Activated naive CD8-positive, alpha-beta T cell treated with anti-CD3 and anti-CD28 coated beads, Interleukin-2, amount 50 U/mL, for 24 hours (primary cell): ENCODE data around the gene TAT.
"Not testable (repeated sequence)": the region's sequence is repeated elsewhere in the genome, so short reads cannot be mapped to it uniquely, and the experiment has no call there.

Experiments
- ATAC-seq: fragments of 150-1000 bp; cut with Tn5 transposase; one replicate; pipeline ENCODE4 v1.10.0; 2021
- DNase-seq: peaks from one replicate; pipeline ENCODE4 v3.0.0; 2021
- H3K27ac Mint-ChIP-seq: one replicate; pipeline ENCODE4 v1.8.0; 2021; ENCODE audit warnings: mild to moderate bottlenecking, mixed read lengths
- H3K27me3 Mint-ChIP-seq: one replicate; pipeline ENCODE4 v1.8.0; 2021; ENCODE audit warnings: mixed read lengths
- H3K36me3 Mint-ChIP-seq: one replicate; pipeline ENCODE4 v1.8.0; 2021; ENCODE audit warnings: low read depth, mixed read lengths
- H3K4me1 Mint-ChIP-seq: one replicate; pipeline ENCODE4 v1.8.0; 2021; ENCODE audit warnings: mixed read lengths
- H3K4me3 Mint-ChIP-seq: one replicate; pipeline ENCODE4 v1.8.0; 2021; ENCODE audit warnings: mild to moderate bottlenecking, moderate library complexity, mixed read lengths
- H3K9me3 Mint-ChIP-seq: one replicate; pipeline ENCODE4 v1.8.0; 2021; ENCODE audit warnings: mixed read lengths

TAT gene

DNA sequence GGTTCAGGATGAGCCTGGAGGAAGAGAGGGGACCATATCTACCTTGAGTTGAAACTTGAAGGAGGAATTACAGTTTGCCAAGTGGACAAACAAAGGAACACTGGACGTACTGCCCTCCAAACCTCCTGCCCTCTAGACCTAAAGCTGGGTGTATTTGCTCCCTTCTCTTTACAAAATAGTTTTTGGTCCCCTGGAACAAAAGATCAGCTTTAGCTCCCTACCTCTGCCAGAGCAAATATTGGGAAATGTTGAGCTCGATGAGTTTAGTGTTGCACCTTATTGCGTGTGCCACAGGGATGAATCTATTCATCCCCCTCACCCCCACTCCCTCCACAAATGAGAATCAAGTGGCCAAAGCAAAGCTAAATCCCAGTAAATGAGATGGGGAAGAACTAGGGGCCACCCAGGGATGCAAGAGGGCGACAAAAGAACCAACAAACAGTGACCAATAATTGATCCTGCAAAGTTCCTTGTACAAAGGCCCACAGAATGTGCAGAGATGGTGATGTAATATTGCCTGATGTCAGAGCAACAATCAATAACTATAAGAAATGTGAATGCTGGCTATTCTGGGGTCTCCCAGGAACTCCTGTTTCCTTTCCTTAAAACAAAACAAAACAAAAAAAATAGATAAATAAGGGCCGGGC, 17.2 kb upstream of the TAT start:
- H3K4me1 Mint-ChIP-seq: no peaks in the 10 kb centered on the region
- H3K27ac Mint-ChIP-seq: no peak overlapping the region
- H3K27me3 Mint-ChIP-seq: peaks cover 43% of the 10 kb centered on the region
- no peaks in the 10 kb centered on the region for H3K36me3 Mint-ChIP-seq
- no peak overlapping the region for H3K4me3 Mint-ChIP-seq
- DNase-seq (no peak), ATAC-seq (no peak)
- H3K9me3 Mint-ChIP-seq: no peaks in the 10 kb centered on the region

DNA sequence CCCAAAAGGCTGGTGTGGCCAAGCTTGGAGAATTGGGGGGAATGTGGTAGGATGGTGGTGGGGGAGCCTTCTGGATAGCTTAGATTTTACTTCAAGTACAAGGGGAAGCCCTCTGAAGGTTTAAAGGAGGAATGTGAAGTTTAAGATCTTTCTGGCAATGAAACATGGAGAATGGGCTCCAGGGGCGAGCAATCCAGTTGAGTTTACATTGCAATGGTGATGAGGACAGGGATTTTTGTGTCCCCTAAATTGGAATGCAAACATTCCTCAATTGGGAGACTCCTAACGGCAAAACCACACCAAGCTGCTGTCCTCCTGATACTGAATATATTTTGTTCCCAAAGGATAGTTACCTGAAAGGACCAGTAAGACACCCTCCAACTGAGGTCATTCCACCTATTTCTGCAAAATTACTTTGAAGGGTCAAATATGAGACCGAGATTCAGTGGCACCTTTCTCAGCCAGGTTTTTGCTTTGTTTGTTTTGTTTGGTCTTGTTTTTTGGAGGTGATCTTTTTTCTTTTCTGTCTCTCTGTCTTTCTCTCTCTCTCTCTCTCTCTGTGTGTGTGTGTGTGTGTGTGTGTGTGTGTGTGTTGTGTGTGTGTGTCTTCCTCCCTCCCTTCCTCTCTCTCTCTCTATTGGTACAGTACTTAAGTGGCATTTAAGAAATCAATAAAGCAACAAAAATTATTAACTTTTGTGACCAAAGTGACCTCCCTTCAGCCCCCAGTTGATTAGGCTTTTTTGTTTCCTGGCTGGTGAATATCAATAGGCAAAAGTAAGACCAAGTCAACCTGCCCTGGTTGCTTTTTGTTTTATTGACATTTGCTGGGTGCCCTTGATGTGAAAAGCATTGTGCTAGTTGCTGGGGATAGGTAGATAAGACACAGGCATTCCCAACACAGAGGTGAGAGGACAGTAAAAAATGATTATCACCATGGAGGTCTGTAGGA, 16.4 kb upstream of the TAT start:
- ATAC-seq (no peak), DNase-seq (no peak)
- Mint-ChIP-seq H3K9me3 (no peaks in the 10 kb centered on the region), H3K27ac (no peak overlapping the region), H3K36me3 (no peaks in the 10 kb centered on the region), H3K4me1 (no peaks in the 10 kb centered on the region), H3K4me3 (no peak overlapping the region), H3K27me3 (peaks cover 43% of the 10 kb centered on the region)

DNA sequence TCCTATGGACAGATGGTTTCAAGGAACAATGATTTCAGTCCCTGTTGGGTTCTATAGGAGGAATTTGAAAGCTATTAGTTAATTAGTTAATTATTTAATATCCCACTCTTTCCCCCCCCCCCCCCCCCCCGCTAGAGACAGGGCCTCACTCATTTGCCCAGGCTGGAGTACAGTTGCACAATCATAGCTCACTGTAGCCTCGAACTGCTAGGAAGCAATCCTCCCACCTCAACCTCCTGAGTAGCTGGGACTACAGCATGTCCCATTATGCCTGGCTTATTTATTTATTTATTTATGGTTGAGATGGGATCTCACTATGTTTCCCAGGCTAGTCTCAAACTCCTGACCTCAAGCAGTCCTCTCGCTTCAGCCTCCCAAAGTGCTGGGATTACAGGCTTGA, 15.0 kb upstream of the TAT start:
- Mint-ChIP-seq H3K9me3 (no peaks in the 10 kb centered on the region), H3K4me3 (no peak overlapping the region), H3K27me3 (peaks cover 42% of the 10 kb centered on the region), H3K36me3 (no peaks in the 10 kb centered on the region), H3K27ac (no peak overlapping the region), H3K4me1 (no peaks in the 10 kb centered on the region)
- DNase-seq: no peak
- ATAC-seq: no peak

DNA sequence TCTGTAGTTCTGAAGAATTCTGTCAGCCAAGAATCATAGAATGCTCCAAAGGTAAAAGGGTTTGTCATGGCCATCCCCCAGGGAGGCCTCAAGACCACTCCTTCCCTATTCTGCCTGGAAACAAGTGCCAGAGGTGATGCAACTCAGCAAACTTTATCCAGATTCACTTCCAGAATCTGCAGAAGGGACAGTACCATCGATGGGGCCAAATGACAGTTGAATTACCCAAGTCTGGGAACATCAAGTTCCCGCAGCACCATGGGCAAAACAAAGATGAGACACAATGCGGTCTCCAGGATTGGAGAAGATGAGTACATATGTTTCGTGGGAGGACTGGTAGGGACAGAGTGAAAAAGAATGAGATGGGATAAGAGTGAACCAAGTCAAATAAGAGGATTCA, 13.7 kb upstream of the TAT start:
- H3K27ac Mint-ChIP-seq: no peak overlapping the region
- H3K9me3 Mint-ChIP-seq: no peaks in the 10 kb centered on the region
- no peaks in the 10 kb centered on the region for H3K4me1 Mint-ChIP-seq
- H3K36me3 Mint-ChIP-seq: no peaks in the 10 kb centered on the region
- ATAC-seq (no peak), DNase-seq (no peak)
- peaks cover 34% of the 10 kb centered on the region for H3K27me3 Mint-ChIP-seq
- no peak overlapping the region for H3K4me3 Mint-ChIP-seq

DNA sequence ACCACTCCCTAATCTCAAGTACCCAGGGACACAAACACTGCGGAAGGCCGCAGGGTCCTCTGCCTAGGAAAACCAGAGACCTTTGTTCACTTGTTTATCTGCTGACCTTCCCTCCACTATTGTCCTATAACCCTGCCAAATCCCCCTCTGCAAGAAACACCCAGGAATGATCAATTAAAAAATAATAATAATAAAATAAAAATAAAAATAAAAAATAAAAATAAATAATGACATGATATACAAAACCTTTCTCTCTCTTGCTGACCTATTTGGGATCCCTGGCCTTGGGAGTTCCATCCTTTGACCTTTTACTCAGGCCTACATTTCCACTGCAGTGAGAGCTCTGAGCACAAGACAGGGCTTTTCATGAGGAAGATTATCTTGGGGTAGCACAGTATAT, 13.2 kb upstream of the TAT start:
- not testable (repeated sequence) for H3K9me3 Mint-ChIP-seq, H3K4me1 Mint-ChIP-seq, ATAC-seq, H3K36me3 Mint-ChIP-seq, H3K4me3 Mint-ChIP-seq, H3K27ac Mint-ChIP-seq, DNase-seq
- H3K27me3 Mint-ChIP-seq: peaks cover 34% of the 10 kb centered on the region

DNA sequence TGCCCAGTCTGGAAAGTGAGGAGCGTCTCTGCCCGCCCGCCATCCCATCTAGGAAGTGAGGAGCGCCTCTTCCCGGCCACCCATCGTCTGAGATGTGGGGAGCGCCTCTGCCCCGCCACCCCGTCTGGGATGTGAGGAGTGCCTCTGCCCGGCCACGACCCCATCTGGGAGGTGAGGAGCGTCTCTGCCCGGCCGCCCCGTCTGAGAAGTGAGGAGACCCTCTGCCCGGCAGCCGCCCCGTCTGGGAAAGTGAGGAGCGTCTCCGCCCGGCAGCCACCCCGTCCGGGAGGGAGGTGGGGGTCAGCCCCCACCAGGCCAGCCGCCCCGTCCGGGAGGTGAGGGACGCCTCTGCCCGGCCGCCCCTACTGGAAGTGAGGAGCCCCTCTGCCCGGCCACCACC, 12.4 kb upstream of the TAT start:
- not testable (repeated sequence) for H3K4me3 Mint-ChIP-seq, ATAC-seq

DNA sequence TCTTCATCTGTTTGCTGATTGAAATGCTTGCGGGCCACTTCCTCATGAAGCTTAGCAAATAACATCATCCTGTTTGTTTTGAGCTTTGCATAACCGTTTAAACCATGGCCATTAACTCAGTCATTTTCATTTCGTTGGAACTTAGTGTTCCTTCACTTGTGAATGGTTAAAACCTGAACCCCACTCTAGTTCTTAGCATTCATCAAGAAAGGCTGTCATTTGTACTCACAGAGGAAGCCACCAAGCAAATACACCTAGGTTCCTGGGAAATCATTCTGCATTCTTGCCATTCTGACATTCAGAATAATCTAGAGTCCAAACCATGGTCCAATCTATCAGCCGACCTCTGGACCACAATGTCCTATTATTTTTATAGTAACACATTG, 8.4 kb upstream of the TAT start:
- Mint-ChIP-seq H3K4me3 (no peak overlapping the region), H3K36me3 (no peaks in the 10 kb centered on the region), H3K9me3 (no peaks in the 10 kb centered on the region), H3K4me1 (no peaks in the 10 kb centered on the region), H3K27me3 (peaks cover 9% of the 10 kb centered on the region), H3K27ac (no peak overlapping the region)
- DNase-seq (no peak), ATAC-seq (no peak)

More for the DNA sequence above, 12.4 kb upstream of the TAT start:
- peaks cover 30% of the 10 kb centered on the region for H3K27me3 Mint-ChIP-seq
- not testable (repeated sequence) for H3K4me1 Mint-ChIP-seq, DNase-seq, H3K36me3 Mint-ChIP-seq, H3K27ac Mint-ChIP-seq, H3K9me3 Mint-ChIP-seq

DNA sequence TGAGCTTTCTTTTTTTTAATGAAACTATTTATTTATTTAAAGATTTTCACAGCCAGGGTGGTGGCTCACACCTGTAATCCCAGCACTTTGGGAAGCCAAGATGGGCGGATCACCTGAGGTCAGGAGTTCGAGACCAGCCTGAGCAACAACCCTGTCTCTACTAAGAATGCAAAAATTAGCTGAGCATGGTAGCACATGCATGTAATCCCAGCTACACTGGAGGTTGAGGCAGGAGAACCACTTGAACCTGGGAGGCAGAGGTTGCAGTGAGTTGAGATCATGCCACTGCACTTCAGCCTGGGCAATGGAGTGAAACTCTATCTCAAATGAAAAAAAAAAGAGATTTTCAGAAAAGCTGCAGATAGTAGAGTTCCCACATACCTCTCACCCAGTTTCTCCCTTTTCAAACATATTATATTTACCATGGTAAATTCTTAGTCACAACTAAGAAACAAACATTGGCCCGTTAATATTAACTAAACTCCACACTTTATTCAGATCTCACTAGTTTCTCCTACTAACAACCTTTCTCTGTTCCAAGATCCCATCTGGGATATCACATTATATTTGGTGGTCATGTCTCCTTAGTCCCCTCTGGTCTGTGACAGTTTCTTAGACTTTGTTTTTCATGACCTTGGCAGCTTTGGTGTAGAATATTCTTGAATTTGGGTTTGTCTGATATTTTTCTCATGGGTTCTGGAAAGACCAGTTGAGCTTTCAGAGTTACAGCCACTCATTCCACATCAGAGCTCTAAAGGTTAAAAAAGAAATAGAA, 7.8 kb upstream of the TAT start:
- ATAC-seq (no peak), DNase-seq (no peak)
- H3K9me3 Mint-ChIP-seq: no peaks in the 10 kb centered on the region
- H3K36me3 Mint-ChIP-seq: no peaks in the 10 kb centered on the region
- no peak overlapping the region for H3K27ac Mint-ChIP-seq
- H3K27me3 Mint-ChIP-seq: peaks cover 9% of the 10 kb centered on the region
- H3K4me1 Mint-ChIP-seq: no peaks in the 10 kb centered on the region
- no peak overlapping the region for H3K4me3 Mint-ChIP-seq

DNA sequence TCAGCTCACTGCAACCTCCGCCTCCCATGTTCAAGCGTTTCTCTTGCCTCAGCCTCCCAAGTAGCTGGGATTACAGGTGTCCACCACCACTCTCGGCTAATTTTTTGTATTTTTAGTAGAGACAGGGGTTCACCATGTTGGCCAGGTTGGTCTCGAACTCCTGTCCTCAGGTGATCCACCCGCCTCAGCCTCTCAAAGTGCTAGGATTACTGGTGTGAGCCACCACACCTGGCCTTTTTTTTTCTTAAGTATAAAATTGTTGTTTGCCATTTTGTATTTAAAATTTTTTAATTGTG, 5.6 kb upstream of the TAT start:
- not testable (repeated sequence) for H3K4me3 Mint-ChIP-seq, H3K4me1 Mint-ChIP-seq, DNase-seq, H3K36me3 Mint-ChIP-seq, ATAC-seq, H3K27me3 Mint-ChIP-seq, H3K27ac Mint-ChIP-seq, H3K9me3 Mint-ChIP-seq

DNA sequence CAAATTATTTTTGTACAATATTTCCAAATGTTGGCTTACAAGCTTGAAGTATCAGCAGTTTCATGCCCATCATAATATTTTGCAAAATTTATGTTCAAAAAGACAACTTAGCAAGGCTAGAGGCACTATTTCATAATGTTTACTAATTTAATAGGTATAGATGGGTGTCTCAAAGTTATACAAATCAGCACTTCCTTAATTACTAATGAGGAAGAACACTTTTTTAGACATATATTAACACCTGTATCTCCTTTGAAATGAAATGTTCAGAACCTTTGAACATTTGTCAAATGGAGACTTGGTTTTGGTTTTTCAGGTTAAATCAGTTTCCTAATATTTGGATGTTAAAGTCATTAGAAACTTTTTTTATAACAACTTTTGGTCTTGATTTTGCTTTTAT, 2.2 kb downstream of the TAT start:
- no peaks in the 10 kb centered on the region for H3K9me3 Mint-ChIP-seq
- H3K4me1 Mint-ChIP-seq: no peaks in the 10 kb centered on the region
- no peak for ATAC-seq
- no peak for DNase-seq
- no peaks in the 10 kb centered on the region for H3K36me3 Mint-ChIP-seq
- no peak overlapping the region for H3K4me3 Mint-ChIP-seq
- no peak overlapping the region for H3K27ac Mint-ChIP-seq
- peaks cover 4% of the 10 kb centered on the region for H3K27me3 Mint-ChIP-seq

DNA sequence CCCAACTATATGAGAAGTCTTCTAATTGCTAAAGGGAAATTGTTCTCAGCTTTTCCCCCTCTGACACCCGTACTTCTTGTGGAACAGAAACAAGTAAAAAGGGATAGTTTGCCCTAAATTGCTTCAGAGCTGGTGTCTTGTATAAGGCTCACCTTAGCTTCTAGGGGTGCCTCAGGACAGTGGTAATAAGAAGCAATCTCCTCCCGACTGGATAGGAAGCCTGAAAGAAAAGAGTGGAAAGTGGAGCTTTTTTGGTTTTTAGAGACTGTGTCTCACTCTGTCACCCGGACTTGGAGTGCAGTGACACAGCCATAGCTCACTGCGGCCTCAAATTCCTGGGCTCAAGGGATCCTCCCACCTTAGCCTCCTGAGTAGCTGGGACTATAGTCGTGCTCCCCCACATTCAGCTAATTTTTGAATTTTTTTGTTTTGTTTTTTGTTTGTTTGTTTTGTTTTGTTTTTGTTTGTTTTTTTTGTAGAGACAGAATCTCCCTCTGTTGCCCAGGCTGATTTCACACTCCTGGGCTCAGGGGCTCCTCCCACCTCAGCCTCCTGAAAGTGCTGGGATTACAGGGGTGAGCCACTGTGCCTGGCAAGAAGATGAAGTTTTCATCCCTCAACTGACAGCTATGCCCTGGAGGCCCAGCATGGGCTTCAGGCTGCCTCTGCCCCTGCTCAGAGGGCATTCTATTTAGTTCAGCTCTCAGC, 3.4 kb downstream of the TAT start:
- no peak for ATAC-seq
- Mint-ChIP-seq H3K9me3 (no peaks in the 10 kb centered on the region), H3K36me3 (no peaks in the 10 kb centered on the region), H3K27ac (no peak overlapping the region), H3K4me3 (no peak overlapping the region), H3K27me3 (peaks cover 4% of the 10 kb centered on the region), H3K4me1 (no peaks in the 10 kb centered on the region)
- no peak for DNase-seq

DNA sequence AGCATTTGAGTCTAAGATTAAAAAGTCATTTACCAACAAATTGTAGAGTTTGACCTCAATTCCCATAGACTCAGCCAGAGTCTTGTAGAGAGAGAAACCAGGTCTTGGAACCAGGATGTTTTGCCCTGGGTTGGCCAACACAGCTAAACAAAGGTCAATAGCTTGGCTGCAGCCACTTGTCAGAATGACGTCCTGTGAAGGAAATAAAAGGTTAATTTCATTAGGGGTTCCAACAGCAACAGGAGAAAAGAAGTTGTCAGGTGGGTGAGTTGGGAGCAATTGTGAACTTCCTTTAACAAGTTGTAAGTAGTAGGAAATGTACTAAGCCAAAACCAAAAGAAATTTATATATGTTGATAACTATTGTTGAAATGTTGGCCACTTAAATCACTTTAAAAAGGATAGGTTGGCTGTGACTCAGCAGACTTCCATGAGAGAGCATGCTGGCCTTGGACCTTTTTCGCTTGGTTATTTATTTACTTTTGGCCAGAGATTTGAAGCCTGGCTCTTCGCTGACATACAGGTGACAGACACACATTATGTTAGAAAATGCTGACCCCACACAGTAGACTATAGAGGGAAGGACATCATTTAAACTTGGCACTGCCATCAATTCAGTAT, 4.3 kb downstream of the TAT start:
- H3K9me3 Mint-ChIP-seq: no peaks in the 10 kb centered on the region
- no peak overlapping the region for H3K4me3 Mint-ChIP-seq
- no peaks in the 10 kb centered on the region for H3K4me1 Mint-ChIP-seq
- no peak for ATAC-seq
- no peaks in the 10 kb centered on the region for H3K36me3 Mint-ChIP-seq
- DNase-seq: no peak
- H3K27me3 Mint-ChIP-seq: no peaks in the 10 kb centered on the region
- H3K27ac Mint-ChIP-seq: no peak overlapping the region

DNA sequence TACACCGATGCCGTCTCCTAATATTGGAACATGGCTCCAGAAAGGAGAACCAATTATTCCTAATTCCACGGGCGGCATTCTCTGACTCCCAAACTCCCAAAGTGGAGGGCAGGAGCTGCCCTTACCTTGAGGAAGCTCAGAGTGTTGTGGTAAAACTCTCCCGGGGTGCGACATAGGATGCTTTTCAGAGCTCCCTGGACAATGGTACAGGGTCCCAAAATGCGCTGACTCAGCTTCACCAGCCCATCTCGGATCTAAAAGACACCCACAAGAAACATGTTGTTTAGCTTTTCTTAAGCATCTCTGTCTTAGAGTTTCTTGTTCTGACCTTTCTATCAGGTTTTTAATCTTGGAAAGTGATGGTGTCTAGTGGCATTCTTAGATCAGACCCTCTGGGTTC, 6.7 kb downstream of the TAT start:
- DNase-seq (no peak), ATAC-seq (no peak)
- no peaks in the 10 kb centered on the region for H3K36me3 Mint-ChIP-seq
- H3K27ac Mint-ChIP-seq: no peak overlapping the region
- no peak overlapping the region for H3K4me3 Mint-ChIP-seq
- H3K9me3 Mint-ChIP-seq: no peaks in the 10 kb centered on the region
- H3K4me1 Mint-ChIP-seq: peaks cover 14% of the 10 kb centered on the region
- no peaks in the 10 kb centered on the region for H3K27me3 Mint-ChIP-seq

DNA sequence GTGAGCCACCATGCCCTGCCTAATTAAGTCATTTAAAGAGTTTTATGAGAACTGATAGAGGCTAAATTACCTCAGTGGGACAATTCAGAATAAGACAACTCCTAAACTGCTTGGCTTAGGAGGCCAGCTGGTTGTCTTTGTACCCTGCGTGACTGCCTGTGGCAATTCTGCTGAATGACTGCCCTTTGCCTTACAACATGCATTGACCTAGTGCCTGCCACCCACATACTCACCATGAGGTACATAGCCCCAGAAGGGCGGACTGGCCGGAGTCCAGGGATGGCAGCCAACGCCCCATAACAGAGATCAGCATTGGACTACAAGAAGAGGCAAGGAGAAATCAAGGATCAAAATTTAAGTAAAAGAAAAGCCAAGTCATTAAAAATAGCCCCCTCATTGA, 7.3 kb downstream of the TAT start:
- H3K27ac Mint-ChIP-seq: no peak overlapping the region
- no peaks in the 10 kb centered on the region for H3K9me3 Mint-ChIP-seq
- ATAC-seq: no peak
- H3K27me3 Mint-ChIP-seq: no peaks in the 10 kb centered on the region
- H3K4me3 Mint-ChIP-seq: no peak overlapping the region
- peaks cover 19% of the 10 kb centered on the region for H3K4me1 Mint-ChIP-seq
- H3K36me3 Mint-ChIP-seq: no peaks in the 10 kb centered on the region
- no peak for DNase-seq
